ENCODE results near the gene TCF25.

TCF25 gene

GRCh38 chr16:89951509-89951908 is 78.1 kb downstream of the TCF25 start:
- TF ChIP-seq CTCF (IDR thresholded peaks at IDR 0.05; ENCODE audit: insufficient read depth, missing control alignments) = no peak
- no peak for FAIRE-seq
- DNase-seq (ENCODE audit: insufficient read length, low spot score) = no peak

DNA sequence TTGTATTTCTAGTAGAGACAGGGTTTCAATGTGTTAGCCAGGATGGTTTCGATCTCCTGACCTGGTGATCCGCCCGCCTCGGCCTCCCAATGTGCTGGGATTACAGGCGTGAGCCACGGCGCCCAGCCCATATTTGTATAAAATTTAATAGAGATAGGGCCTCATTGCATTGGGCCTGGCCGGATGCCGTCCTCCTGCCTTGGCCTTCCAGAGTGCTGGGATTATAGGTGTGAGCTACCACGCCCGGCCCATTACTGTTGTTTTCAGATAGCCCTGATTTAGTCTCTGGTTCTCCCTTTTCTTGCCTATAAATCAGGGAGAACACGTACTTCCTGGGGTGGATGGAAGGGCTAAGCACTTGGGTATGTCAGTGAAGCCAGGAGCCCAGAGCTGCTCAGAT is 78.7 kb downstream of the TCF25 start:
- FAIRE-seq (no peak), DNase-seq (ENCODE audit: insufficient read length, low spot score) (no peak)

DNA sequence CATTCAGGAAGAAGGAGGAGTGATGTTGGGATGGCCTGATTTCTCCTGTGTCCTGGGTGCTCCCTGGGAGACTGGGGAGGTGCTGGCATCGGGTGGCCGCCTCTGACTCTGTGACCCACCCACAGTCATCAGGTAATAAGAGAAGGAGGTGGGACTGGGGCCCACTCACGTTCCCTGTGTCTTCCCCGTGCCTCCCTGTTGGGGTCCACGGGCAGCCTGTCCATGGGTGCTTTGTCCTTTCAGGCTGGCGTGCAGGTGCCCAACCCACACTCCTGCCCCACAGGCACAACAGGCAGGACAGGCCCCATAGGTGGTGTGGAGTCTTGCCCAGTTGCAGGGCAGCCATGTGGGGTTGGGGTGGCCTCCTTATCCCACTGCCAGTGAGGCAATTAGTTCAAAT is 79.2 kb downstream of the TCF25 start:
- DNase-seq (ENCODE audit: insufficient read length, low spot score) (no peak), FAIRE-seq (no peak)
- no peak for TF ChIP-seq CTCF (IDR thresholded peaks at IDR 0.05; ENCODE audit: insufficient read depth, missing control alignments)

More for the DNA sequence above, 78.7 kb downstream of the TCF25 start:
- TF ChIP-seq CTCF (IDR thresholded peaks at IDR 0.05; ENCODE audit: insufficient read depth, missing control alignments) = no peak

DNA sequence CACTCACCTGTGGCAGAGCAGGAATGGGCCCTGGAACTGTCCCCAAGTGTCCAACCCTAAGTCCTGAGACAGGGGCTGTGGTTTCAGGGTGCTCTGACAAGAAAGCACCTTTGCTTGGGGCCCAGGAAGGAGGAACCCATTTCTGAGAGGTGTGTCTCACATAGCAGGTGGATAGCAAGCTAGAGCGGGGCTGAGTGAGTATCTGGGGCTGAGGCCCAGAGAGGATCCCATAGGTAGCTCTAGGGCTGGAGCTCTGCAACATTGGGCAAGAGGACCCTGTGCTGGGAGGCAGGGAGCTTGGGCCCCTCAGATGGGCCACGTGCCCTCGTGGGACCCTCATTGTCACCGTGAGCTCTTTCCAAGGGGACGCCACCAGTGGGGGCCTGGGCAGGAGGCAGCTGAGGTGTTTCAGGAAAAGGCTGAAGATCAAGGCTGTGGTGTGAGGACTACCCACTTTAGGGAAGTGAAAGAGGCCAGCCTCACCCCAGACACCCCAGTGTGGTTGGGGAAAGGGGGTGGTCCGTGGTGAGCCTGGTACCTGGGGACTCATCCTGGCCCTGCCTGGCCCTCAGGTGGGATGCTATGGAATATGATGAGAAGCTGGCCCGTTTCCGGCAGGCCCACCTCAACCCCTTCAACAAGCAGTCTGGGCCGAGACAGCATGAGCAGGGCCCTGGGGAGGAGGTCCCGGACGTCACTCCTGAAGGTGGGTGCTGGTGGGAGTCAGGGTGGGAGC is 80.4 kb downstream of the TCF25 start:
- FAIRE-seq (no peak), DNase-seq (ENCODE audit: insufficient read length, low spot score) (no peak)
- no peak for TF ChIP-seq CTCF (IDR thresholded peaks at IDR 0.05; ENCODE audit: insufficient read depth, missing control alignments)

DNA sequence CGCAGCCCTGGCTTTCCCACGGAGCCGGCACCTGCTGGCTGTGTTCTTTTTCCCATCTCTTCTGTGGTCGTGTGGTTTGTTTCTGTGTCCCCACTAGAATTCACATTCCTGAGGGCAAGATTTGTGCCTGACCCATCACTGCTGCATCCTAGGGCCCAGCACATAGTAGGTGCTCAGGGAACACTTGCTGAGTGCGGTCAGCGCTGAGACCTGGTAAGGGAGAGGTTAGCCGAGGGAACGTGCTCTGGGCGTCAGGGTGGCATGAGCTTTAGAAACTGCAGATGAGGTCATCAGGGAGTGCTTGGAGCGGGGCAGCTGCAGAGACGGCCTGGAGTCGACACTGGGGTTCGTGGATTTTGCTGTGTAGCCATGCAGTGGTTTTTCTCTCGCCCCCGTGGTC is 81.1 kb downstream of the TCF25 start:
- DNase-seq (ENCODE audit: insufficient read length, low spot score) = no peak
- no peak for TF ChIP-seq CTCF (IDR thresholded peaks at IDR 0.05; ENCODE audit: insufficient read depth, missing control alignments)
- no peak for FAIRE-seq

- FAIRE-seq (no peak), DNase-seq (ENCODE audit: insufficient read length, low spot score) (no peak)
- no peak for TF ChIP-seq CTCF (IDR thresholded peaks at IDR 0.05; ENCODE audit: insufficient read depth, missing control alignments)
Observed at GRCh38 chr16:89955001-89955685, 81.8 kb downstream of the TCF25 start.
